Measurements from ENCODE around the gene ZKSCAN4. TPM values are rescaled to one million over a fixed set of nuclear protein-coding genes. Genes with fewer than 3 reads are reported as not detected.

Gene ZKSCAN4
- total and polyA plus RNA-seq, 10 of the 15 experiments (the other 5 are each of a cell fraction or from before 2014, with no cell fraction given), result 3.0 to 6.5 (median 5.0) TPM

GRCh38 chr6:28250747-28251146, 1.3 kb downstream of the ZKSCAN4 start (continued):
- TF ChIP-seq PRDM15 (CRISPR knock-in tag; IDR thresholded peaks at IDR 0.05) (no peak), NFYB (IDR thresholded peaks at IDR 0.05; ENCODE audit: insufficient read depth, low read depth, low read length) (no peak)

GRCh38 chr6:28248916-28249315, 3.2 kb downstream of the ZKSCAN4 start:
- Histone ChIP-seq H2AFZ (ENCODE audit: control insufficient read depth, low read depth, low read length) (no peak overlapping the region), H3K4me2 (ENCODE audit: control insufficient read depth, insufficient read depth) (no peak overlapping the region), H4K20me1 (ENCODE audit: control insufficient read depth, insufficient read depth) (no peaks in the 10 kb centered on the region), H3K9me3 (replicated peaks; ENCODE audit: control insufficient read depth, insufficient read depth, low read length) (no peaks in the 10 kb centered on the region), H3K9ac (ENCODE audit: control insufficient read depth, insufficient read depth, low read length) (no peak overlapping the region), H3K79me2 (ENCODE audit: control insufficient read depth, insufficient read depth, low read length) (peaks cover 14% of the 10 kb centered on the region), H3K4me1 (ENCODE audit: control insufficient read depth, insufficient read depth, low read length) (no peaks in the 10 kb centered on the region), H3K4me3 (no peak overlapping the region), H3K36me3 (ENCODE audit: control insufficient read depth in 2 of 2, insufficient read depth in 2 of 2, low read length in 1 of 2) (peaks cover 0 to 12% of the 10 kb centered on the region in 2 experiments; a peak in 3 of 4 replicates), H3K27ac (ENCODE audit: control insufficient read depth, insufficient read depth) (no peak overlapping the region), H3K27me3 (replicated peaks in 1 of 2; ENCODE audit: control insufficient read depth in 2 of 2, insufficient read depth in 2 of 2, low read length in 1 of 2) (no peaks in the 10 kb centered on the region)
- in situ Hi-C loops (cut with MboI), result no loop called here
- ATAC-seq (no peak), FAIRE-seq (no peak), DNase-seq (ENCODE audit: low read depth, low spot score) (no peak)
- 38% methylated on average over 1 of the region's 1 CpG for WGBS (ENCODE audit: insufficient coverage, insufficient replicate concordance, low lambda C conversion rate, missing lambda C conversion rate)
- RAD21 ChIA-PET (ENCODE audit: unreplicated experiment), result interaction anchor here (2.3 kb wide), 1 partner anchor 22 kb away, joined by 6 read pairs; no protein-coding TSS in a partner anchor
- BruUV-seq (replicated peaks), result no TSS peak
- CTCF ChIA-PET, result interaction anchor here (1.8 kb wide), 1 partner anchor 19 kb away, joined by 8 read pairs; no protein-coding TSS in a partner anchor
- intact Hi-C loops (cut with micrococcal nuclease; ENCODE audit: unreplicated experiment), result no loop called here
- POLR2A ChIA-PET, result interaction anchor here (0.6 kb wide), 1 partner anchor 18 kb away, joined by 3 read pairs; the partner anchor contains the start of gene ZSCAN26
- SMC1A ChIA-PET (ENCODE audit: uncharacterized antibody, unreplicated experiment), result interaction anchor here (1.7 kb wide), 1 partner anchor 108 kb away, joined by 6 read pairs; the partner anchor contains the start of gene ZKSCAN8
- TF ChIP-seq FOS (IDR thresholded peaks at IDR 0.05; ENCODE audit: borderline replicate concordance, extremely low read depth, insufficient read length) (no peak), HSF1 (IDR thresholded peaks at IDR 0.05; ENCODE audit: low read depth, low read length) (no peak), POLR2AphosphoS2 (IDR thresholded peaks at IDR 0.05; ENCODE audit: low read depth, low read length) (no peak), PAX8 (IDR thresholded peaks at IDR 0.05) (no peak), EGR1 (IDR thresholded peaks at IDR 0.05; ENCODE audit: borderline replicate concordance in 1 of 2, low read depth in 2 of 2, low read length in 2 of 2) (no peak), NR2C1 (IDR thresholded peaks at IDR 0.05) (no peak), POLR2A (IDR thresholded peaks at IDR 0.05; ENCODE audit: low read depth, low read length) (no peak), E2F8 (IDR thresholded peaks at IDR 0.05; ENCODE audit: low read depth, partially characterized antibody) (no peak), MLLT1 (IDR thresholded peaks at IDR 0.05) (no peak)

All from GM12878 (cell line).